ENCODE data around the gene MEDAG.

GRCh38 chr13:30857636-30858035 lies 48.4 kb upstream of the MEDAG start:
- no peak for TF ChIP-seq POLR2AphosphoS5 (IDR thresholded peaks at IDR 0.05)
- no peak for TF ChIP-seq POLR2A (IDR thresholded peaks at IDR 0.05)
- no peak for TF ChIP-seq CTCF (IDR thresholded peaks at IDR 0.05)
